Hematopoietic multipotent progenitor cell treated with erythropoietin and hydrocortisone succinate and interleukin-3 and kit ligand, for 4 days (in vitro differentiated cells): ENCODE results near the gene CDC14A.
"Not testable (repeated sequence)": the region's sequence is repeated elsewhere in the genome, so short reads cannot be mapped to it uniquely, and the experiment has no call there.

Source experiments
- DNase-seq: peaks from one replicate; pipeline ENCODE4 v3.0.0-alpha.2; 2015

The CDC14A gene, protein sequence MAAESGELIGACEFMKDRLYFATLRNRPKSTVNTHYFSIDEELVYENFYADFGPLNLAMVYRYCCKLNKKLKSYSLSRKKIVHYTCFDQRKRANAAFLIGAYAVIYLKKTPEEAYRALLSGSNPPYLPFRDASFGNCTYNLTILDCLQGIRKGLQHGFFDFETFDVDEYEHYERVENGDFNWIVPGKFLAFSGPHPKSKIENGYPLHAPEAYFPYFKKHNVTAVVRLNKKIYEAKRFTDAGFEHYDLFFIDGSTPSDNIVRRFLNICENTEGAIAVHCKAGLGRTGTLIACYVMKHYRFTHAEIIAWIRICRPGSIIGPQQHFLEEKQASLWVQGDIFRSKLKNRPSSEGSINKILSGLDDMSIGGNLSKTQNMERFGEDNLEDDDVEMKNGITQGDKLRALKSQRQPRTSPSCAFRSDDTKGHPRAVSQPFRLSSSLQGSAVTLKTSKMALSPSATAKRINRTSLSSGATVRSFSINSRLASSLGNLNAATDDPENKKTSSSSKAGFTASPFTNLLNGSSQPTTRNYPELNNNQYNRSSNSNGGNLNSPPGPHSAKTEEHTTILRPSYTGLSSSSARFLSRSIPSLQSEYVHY

DNA sequence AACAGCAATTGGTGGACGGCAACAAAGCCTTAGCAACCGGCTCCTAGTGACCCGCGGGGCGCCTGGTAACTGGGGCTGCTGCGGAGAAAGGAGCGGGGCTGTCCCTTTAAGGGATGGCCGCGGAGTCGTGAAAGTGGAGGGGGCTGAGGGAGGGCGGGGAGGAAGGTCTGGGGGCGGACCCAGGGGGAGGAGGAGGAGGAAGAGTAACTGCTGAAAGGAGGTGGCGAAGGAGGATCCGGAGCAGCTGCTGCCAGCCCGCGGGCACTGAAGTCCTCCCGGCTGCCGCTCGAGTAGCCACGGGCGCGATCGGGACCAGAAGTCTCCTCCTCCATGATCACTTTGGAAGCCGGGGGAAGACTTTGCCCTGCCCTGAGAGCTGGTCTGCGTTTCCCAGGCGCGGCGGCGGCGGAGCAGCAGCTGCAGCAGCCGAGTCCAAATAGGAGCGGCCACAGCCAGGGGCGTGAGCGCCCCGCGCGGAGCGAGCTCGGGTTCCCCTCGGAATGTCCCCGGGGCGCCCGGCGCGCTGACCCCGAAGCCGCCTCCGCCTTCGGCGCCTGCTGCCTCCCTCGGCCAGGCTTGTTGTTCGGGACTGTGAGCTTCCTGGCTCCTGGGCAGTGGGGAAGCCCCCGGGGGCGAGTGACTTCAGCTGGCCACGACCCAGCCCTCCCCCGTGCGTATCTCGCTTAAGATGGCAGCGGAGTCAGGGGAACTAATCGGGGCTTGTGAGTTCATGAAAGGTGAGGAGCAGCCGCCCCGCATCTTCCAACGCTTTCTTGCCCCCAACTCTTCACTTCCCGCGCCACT, at the start of gene CDC14A:
CDC14A (plus strand) TSS at position 240 of the 804 bp plus-strand sequence; CDS start at position 689, 449 bp downstream.
- DNase-seq, result peak; percentile 99

DNA sequence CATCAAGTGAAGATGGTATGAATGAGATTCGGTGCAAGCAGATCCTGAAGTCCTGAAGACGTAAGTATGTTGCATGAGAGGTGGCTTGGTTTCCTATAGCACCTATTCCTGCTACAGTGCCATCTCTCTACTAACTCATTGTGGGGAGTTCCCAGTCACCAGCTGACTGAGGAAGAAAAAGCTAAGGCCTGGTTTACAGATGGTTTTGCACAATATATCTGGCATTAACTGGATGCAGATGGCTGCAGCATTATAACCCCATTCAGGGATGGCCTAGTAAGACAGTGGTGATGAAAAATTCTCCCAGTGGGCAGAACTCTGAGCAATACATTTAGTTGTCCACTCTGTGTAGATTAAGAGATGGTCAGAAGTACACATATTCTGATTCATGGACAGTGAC, 49.6 kb upstream of the CDC14A start:
- no peak for DNase-seq

DNA sequence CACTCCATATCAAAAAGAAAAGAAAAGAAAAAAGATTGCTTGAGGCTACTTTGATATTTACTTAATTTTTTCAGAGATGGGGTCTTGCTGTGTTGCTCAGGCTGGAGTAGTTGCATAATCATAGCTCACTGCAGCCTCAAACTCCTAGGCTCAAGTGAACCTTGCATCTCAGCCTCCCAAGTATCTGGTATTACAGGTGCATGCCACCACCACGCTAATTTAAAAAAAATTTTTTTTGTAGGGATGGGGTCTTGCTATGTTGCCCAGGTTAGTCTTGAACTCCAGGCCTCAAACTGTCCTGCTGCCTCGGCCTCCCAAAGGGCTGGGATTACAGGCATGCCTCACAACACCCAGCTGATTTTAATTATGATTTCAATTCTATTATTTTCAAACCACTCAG, 48.1 kb upstream of the CDC14A start:
- no peak for DNase-seq

DNA sequence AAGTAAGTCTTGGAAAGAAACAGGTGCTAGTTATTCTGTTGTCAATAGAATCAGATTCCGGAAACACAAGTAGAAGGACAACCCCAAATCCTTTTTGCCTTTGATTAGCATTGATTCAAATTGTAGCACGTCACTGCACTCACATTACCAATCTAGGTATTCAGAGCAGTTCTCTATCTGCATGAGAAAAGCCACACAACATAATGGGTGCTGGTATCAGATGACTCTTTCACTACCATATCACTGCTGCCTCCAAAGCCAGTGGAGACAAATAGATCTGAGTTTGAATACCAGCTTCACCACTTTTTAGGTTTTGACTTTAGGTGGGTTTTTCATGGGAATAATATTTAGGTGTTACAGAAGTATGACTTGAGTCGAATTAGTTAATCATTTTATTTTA, 47.4 kb upstream of the CDC14A start:
- no peak for DNase-seq

DNA sequence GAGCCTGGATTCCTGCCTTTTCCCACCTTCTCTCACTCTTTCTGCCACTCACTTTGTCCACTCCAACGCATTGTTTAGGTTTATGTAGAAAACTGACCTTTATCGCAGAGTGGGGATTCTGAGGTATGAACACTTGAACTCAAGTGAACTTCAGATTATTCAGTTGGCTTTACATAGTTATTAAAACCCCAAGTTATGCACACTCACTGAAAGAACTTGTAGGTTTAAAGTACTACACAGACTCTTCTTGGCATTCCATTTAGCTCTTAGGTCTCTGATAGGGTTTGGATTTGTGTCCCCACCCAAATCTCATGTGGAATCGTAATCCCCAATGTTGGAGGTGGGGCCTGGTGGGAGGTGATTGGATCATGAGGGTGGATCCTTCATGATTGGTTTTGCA, 46.4 kb upstream of the CDC14A start:
- no peak for DNase-seq

DNA sequence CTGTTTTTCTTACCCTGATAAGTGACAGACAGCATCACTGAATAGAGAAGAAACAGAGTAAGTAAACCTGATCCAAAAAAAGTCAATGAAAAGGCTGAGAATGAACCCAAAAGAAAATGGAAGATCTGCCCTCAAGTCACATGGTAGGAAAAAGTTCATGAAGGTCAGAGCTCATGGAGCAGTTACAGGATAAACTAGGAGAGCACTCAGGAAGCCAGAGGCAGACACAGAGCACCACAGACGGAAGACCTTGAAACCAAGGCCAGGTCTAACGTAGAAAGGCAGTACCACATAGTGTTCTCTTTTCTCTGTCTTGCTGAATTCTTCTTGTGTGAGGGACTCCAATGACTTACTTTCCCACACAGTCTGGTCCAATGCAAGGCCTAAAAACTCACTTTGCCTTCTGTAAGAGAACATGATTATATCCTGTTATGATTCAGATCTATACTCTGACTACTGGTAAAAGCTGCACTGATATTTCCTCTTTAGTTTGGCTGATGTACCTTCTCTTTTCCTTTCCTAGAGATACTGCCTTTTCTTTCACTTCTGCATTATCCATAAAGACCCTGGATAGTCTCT, 45.5 kb upstream of the CDC14A start:
- no peak for DNase-seq

DNA sequence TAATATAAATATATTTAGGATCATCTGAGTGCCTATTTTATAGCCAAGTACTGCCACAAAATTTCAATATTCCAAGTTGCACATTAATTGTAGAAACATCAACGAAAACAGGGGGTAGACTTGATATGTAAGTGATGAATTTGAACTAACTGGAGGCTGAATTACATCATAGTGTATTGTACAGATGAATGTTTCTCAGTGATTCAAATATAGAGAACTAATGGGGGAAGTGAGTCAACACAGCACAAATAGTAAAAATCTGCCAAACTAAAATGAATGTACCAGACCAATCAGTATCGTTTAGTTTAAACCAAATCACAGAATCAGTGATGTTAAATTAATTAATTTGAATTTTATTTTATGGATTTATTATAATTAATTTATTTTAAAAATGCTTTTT, 43.5 kb upstream of the CDC14A start:
- no peak for DNase-seq

DNA sequence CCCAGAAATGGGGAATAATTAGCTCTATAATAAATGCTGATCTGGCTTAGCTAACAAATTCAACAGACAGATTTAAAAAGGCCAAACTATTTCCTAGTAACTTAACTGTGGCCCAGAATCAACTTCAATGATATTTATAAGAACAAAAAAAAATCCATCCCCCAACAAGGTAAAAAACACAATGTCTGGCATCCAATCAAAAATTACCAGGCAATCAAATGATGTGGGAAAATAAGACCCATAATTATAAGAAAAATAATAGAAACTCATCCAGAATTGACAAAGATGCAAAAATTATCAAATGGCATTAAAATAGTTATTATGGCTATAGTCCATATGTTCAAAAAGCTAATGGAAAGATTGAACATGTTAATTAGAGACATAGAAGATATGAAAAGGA, 42.4 kb upstream of the CDC14A start:
- no peak for DNase-seq

DNA sequence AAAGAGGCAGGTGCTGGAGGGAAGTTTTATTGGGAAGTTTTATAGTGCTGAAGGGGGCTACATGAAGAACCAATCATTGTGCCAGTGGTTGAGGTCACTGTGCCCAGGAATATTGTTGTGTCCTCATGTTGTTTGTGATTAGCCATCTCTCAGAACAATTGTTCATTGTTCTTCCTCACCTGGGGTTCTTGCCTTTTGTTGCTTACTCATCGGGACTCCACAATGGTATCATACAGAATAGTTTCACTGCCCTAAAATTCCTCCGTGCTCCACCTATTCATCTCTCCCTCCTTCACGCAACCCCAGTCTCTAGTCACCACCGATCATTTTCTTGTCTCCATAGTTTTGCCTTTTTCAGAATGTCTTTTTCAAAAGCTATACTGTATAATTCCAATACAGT, 38.9 kb upstream of the CDC14A start:
- no peak for DNase-seq

DNA sequence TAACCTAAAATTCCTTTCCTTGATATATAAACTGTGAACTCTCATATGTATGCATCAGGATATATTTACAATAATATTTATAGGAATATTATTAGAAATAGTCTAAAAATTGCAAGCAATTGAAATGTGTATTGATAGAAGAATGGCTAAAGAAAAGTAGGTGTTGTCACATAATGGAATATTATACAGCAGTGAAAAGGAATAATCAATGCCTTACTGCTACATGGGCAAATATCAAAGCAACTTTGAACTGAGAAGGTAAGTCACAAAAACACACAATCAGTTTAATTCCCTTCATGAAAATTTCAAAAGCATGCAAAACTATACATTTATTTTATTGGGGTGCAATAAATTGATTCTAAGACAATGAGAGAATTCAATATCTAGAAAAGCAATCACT, 35.7 kb upstream of the CDC14A start:
- no peak for DNase-seq

DNA sequence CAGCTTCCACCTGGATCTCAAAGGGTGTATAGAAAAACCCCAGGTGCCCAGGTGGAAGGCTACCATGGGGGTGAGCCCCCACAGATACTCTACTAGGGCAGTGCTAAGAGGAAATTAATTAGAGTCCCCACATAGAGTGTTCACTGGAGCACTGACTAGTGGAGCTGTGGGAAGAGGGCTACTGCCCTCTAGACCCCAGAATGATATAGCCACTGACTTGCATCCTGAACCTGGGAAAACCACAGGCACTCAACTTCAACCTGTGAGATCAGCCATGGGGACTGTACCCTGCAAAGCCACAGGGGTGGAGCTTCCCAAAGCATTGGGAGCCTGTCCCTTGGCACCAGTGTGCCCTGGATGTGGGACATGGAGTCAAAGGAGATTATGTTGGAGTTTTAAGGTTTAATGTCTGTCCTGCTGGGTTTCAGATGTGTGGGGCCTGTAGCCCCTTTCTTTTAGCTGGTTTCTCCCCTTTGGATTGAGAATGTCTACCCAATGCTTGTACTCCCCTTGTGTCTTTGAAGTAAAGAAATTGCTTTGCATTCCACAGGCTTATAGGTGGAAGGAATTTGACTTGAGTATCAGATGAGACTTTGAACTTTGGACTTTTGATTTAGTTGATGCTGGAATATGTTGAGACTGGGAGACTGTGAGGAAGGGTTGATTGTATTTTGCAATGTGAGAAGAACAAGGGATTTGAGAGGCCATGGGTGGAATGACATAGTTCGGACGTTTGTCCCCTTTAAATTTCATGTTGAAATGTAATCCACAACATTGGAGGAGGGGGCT, 31.8 kb upstream of the CDC14A start:
- no peak for DNase-seq

DNA sequence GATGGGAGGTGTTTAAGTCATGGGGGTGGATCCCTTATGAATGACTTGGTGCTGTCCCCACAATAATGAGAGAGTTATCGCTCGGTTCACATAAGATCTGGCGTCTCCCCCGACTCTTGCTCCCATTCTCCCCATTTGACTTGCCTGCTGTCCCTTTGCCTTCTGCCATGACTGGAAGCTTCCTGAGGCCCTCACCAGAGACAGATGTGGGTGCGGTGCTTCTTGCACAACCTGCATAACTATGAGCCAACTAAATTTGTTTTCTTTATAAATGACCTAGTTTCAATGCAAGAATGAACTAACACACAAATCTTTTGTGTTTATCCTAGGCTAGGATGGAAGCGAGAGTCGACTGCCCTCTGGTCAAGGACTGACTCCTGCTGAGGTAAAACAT, 31.2 kb upstream of the CDC14A start:
- DNase-seq, result no peak

DNA sequence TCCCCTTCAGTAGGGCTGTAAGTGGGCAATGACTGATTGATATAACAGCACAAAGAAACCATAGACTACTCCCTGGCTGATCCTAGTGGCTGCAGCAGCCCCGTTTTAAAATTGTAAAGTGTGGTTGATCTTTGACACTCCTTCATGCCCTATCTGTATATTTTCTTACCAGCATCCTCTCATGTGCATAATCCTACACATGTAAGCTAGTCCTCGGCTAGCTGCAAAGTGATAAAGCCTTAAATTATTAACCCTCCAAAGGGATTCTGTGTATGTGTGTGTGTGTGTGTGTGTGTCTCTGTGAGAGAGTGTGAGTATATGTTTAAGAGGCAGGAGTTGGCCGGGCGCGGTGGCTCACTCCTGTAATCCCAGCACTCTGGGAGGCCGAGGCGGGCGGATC, 30.8 kb upstream of the CDC14A start:
- no peak for DNase-seq

DNA sequence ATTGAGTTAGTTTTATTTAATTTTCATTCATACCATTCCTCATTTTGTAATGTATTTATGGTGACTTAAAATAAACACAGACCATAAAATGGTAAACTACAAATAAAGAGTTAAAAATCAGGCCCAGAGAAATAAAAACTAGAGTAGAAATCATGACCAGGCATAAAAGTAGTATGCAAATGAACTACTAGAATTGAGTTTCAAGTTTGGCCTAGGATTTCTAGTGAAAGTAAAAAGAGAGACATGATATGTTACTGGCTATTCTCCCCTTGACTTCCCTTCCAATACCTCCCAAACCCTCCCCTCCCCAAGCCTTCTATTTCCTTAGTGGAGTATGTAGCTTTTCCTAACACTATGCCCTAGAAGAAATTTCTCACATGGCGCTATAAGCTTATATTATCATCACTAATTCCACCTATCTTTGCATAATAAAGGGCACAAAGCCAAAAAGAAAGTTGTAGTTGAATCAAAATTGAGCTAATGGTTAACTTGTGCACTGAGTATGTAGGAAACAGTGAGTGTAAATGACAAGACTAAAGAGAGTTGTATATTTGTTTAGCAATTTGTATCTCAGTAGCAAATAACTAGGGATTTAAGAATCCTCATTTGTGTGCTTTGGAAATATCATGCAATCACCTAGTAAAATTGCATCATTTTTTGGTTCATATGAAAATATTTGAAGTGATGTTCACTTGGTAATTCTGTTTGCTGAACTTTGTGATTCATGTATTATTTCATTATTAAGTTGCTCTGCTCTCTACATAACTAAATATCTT, 29.7 kb upstream of the CDC14A start:
- DNase-seq, result no peak

DNA sequence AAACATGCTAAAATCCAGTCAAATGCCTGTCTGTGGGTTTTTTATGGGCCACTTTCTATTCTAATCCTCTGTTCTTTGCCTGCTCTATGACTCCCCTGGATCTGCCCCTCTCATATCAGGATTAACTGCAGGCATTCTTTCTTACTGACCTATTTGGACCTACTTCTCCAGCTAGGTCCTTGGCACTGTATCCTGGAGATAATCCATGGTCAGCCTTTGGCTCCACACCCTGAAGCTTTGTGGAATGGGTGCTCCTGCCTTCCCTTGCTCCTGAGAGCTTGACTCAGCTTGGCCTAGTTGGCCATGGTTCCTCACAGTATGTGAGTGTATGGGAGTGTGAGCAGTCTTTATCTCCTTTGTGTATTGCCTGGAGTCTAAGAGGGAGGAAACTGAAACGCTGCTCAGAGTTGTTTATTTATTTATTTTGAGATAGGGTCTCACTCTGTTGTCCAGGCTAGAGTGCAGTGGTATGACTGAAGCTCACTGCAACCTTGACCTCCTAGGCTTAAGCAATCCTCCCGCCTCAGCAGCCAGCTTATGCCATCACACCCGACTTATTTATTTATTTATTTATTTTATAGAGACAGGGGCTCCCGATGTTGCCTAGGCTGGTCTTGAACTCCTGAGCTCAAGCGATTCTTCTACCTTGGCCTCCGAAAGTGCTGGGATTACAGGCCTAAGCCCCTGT, 28.7 kb upstream of the CDC14A start:
- DNase-seq, result no peak

DNA sequence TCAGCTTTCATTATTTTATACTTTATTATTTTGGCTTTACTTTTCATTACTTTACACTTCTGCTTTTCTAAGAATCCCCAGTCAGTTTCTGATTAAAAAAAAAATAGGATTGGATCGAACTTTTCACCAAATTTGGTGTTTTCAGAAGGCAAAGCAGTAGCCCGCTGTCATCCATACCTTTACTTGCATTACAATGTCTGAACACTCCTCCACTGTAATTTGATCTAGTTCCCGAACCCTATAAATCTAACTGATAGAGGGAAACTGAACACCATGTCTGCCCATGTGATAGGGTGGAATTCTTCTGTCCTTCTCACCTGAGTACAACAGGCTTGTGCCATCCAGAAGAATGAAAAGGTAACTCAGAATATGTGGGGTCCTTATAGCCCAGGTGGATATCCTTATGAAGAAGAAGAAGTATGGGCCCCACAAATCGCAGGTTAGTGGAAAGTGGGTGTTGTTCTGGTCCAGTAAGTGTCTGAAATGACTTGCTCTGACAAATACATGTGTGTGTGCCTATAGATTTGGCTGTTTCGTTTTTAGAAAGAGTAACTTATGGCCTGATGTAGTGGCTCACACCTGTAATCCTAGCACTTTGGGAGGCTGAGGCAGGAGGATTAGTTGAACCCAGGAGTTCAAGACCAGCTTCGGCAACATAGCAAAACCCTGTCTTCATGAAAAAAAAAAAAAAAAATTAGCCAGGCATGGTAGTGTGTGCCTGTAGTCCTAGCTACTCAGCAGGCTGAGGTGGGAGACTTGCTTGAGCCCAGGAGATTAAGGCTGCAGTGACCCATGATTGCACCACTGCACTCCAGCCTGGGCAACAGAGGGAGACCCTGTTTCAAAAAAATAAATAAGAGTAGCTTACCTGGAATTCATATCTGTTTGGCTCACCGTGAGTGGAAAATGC, 26.6 kb upstream of the CDC14A start:
- no peak for DNase-seq

DNA sequence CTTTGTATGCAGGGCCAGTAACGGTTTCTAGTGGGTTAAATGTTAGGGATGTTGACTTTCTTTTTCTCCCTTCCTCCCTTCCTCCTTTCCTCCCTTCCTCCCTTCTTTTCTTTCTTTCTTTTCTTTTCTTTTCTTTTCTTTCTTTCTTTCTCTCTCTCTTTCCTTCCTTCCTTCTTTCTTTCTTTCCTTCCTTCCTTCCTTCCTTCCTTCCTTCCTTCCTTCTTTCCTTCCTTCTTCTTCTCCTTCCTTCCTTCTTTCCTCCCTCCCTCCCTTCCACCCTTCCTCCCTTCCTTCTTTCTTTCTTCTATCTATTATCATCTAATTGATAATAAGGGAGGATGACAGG, 26.0 kb upstream of the CDC14A start:
- not testable (repeated sequence) for DNase-seq

DNA sequence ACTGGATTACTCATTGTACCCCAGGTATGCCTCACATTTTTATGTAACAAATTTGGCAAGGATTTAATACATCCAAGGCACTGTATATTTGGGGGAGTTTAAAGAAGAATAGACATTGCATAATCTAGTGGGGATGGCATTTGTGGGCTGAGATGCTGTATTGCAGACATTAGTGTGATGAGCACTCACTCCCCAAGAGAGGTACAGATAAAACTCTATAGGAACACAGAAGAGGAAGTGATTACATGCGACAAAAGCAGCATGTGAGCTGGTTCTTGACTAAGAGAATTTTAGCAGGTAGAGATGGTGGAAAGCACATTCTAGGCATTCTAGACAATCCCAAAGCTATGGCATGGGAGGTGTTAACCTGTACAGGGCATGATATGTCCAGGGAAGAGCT, 24.2 kb upstream of the CDC14A start:
- DNase-seq, result peak; percentile 73

DNA sequence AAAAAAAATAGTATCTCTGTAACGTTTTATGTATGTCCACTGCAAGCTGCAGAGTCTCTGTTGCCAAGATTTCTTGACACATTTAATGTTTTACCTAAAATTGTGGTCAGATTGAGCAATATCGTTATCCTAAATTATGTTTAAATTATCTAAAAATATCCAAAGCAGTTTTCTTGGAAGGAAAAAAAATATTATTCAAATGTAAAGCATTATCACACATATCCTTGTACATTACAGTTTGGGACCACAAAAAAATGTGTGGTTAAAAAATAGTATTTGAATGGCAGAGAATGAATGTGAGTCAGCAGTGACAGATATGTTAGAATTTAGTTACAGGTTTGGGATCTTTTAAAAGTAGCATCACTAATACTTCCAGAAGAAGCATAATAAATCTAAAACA, 21.2 kb upstream of the CDC14A start:
- DNase-seq, result peak; percentile 53

DNA sequence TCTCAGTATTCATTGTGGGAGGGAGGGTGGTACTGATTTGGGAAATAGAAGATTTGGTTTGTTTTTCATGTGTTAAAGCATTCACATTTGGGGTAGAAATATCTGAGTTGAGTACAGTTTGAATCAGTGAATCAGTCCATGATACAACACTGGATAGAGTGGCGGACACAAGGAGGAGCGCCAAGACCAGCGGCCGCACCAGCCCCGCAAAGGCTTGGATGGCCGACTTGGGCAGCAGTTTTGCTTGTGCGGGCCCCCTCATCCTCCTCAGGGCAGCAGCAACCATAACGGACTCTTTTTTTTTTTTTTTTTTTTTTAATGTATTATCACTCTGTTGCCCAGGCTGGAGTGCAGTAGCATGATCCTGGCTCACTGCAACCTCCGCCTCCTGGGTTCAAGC, 20.0 kb upstream of the CDC14A start:
- no peak for DNase-seq
